C1 segment of cervical spinal cord (tissue), 14 donors: ENCODE data around the gene DLEC1.
A peak's percentile ranks its signal among the peaks of the same experiment; 100 is the strongest.

ENCODE experiments used
- DNase-seq, 14 donors: peaks; one replicate each; lab custom pipeline; 2025; lab: John Stamatoyannopoulos, UW

DLEC1 gene

DNA sequence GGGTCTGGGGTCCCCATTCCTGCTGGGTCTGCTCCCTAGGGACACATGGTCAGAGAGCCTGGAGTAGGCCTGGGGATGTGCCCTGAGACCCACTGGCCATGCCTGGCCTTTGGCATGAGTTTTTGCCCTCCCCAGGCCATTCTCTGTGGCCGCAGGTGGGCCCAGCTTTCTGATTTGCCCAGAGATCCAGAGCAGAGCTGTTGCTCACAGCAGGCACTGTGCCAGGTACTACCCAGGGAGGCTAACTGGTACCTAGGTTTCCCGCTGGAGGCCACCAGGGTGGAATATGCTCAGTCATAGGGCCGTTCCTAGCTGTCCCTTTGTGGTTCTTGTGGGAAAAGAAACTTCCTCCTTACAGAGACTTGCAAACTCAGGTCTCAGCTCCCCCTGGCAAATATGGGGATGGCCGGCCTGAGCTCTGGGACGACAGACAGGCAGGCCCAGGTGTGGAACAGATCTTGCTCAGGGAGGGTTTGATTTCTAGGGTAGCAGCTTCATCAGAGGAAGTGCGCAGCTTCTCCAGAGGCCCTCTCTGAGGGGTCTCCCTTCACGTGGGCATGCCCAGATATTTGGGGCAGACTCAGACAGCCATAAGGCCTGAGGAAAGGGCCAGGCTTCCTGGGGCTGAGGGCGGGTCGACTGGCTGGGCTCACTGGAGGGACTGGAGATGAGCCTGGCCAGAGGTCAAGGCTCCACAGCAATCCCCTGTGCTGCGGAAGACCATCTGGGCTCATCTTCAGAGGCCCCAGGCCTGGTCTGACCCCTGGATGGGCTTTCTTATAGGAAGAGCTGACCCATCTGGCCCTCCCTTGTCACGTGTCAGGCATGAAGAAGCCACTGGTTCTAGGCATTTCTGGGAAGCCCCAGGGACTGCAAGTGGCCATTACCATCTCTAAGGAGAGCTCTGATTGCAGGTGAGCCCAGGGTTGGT lies 69.9 kb downstream of the DLEC1 start:
- no peak for DNase-seq

DNA sequence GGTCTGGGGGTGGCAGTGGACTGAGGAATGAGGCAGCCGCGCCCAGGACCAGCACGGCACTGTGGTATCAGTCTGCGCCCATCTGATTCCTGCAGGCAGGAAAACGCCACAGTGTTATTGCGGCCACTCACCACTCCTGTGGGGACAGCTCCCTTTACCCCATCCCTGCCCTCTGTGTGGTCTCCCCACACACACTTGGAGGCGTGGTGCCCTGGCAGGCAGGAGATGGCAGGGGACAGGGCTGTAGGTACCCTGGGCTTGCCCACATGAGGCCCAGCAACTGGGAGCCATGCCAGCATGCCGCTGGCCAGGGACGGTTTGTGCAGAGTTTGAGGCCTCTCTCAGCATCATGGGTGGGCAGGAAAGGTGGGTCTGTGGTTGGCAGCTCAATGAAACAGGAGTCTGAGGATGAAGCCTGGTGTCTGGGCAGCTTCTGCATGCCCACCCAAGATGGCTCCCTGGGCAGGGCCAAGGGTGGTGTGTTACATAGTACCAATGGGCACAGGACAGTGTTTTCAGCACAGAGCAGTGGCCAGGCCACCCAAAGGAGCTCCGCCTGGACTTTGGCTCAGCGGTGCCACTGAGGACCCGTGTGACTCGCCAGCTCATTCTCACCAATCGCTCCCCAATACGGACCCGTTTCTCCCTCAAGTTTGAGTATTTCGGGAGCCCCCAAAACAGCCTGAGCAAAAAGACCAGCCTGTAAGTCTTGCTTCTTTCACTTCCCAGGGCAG lies 70.7 kb downstream of the DLEC1 start:
- no peak for DNase-seq

DNA sequence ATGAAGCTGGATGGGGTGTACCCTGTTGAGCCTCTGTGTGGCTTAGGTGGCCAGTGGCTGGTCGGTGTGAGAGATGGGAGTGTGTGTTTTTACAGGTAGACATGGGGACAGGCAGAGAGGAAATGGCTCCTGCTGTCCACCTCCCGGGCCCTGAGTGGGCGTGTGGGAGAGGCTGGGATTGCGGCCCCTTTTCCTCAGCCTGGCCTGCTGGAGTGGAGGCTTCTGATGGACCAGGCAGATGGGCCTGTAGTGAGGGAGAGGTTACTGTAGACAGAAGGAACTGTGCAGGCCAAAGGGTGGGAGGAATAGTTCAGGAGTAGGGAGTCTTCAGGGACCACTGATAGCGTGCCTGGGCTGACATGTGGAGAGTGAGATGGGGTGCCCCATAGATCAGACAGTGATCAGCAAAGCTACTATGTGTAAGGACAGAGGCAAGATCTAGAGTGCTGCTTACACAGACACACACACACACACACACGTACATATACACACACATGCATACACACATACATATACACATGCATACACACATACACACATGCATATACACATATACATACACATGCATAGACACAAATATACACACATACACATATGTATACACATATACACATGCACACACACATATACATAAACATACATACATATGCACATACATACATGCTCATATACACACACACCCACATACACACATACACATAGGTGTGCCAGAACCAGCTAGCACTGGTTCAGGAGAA lies 71.5 kb downstream of the DLEC1 start:
- DNase-seq = no peak

DNA sequence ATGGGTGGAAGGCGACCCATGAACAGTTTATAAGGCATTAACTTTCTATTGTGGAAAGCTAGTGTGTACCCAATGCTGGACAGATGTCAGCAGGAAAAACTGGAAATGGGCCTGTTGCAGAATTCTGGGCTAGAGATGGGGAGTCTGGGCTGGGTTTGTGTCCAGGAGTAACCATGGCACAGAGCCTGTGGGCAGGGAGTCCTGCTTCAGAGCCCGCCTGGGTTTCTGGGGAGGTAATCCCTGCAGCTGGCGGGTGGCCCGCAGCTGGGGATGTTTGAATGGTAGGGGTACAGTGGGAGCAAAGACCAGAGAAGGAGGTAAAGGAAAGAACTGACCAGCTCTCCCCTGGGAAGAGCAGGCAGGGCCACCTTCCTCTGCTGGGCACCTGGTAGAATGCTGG lies 72.2 kb downstream of the DLEC1 start:
- no peak for DNase-seq

DNA sequence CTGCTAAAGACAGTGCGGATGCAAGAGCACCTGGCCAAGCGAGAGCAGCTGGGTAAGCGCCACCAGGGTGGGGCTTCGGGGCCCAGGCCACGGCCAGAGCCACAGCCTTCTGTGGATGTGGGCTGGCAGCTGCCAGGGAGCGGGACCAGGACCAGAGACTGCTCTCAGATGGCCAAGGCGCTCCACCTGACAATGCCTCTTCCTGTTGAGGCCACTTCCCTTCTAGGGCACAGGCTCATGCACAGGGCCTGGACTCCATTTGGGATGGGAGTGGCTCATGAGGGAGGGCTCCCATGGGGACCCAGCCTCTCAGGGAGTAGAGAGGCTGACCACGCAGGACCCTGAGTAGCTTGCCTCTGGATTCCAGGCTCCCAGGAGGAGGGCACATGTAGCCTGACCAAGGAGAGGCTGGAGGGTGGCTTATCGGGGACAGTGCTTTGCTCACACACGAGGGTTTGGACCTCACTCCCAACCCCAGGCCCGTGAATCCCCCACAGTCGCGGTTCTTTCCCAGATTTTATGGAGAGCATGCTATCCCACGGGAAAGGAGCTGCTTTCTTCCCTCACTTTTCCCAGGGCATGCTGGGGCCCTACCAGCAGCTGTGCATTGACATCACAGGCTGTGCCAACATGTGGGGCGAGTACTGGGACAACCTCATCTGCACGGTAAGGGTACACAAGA lies 72.8 kb downstream of the DLEC1 start:
- DNase-seq = no peak

DNA sequence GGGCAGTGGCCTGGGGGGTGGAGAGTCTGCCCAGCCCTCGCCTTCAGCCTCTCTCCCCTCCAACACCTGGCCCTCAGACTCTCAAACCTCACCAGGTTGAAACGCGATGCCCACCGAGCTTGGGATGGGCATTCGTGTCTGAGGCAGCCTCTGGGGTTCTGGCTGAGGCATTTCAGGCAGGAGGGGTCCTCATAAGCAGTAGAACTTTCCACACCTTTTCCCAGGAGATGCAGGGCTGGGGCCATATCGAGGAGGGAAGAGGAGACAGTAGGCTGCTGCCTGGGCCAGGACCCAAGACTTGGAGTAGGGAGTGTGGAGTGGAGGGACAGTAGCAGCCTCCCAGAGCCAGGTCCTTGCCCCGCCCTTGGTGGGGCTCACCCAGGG lies 73.4 kb downstream of the DLEC1 start:
- no peak for DNase-seq

DNA sequence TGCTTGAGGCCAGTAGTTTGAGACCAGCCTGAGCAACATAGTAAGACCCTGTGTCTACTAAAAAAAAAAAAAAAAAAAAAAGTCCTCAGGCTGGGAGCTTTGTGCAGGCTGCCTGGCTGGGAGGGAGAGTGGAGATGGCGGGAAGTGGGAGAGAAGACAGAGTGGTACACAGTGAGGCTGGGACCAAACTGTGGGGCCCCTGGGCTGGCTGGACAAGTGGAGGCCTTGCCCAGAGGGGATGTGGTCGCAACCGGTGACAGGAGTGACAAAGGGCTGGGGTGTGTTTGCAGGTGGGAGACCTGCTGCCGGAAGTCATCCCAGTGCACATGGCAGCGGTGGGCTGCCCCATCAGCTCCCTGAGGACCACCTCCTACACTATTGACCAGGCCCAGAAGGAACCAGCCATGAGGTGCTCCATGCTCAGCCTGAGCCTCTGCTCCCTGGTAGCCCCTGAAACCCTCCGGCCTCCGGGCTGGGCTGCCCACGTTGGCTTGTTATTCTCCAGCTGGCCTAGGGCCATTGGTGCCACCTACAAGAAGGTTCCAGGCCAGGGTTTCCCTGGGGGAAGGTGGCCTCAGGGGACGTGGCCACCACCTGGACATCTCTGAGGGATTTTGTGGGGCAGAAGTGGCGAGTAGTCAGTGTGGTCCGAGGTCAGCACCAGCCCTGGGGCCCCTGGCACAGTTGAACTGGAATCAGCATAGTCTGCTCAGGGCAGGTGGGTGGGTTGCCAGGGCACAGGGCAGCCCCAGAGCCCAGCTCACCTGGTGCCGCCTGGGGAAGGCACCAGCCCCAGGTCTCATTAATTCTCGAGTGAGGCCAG lies 75.3 kb downstream of the DLEC1 start:
- DNase-seq = no peak

DNA sequence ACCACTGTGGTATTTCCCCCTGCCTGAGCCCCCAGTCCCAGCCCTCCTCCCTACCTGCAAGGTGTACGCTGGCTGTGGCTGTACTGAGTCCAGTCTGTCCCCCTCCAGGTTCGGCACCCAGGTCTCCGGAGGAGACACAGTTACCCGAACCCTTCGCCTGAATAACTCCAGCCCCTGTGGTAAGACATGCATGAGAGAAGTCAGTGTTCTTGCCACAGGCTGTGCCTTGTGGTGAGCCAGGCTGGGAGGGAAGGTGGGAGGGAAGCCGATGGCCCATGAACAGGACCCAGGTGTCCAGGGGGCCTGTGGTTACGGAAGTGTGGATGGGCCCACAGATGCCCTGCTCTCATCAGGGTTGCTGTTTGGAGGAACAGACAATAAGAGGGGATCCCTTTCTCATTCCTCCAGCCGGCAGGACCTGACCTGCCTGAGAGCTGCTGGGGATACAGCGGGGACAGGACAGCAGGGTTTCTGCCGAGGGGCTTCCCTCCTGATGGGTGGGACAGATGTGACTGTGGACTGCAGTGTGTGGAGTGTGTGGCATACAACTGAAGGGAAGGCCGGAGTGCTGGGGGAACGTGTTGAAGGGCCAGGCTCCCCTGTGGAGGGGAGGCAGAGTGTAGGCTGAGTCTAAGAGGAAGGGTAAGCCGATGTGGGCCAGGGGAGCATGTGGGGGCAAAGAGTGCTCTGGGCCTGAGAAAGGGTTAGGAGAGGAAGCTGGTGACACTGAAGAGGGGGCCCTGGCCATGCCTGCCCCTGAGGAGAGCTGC lies 76.1 kb downstream of the DLEC1 start:
- DNase-seq = no peak

DNA sequence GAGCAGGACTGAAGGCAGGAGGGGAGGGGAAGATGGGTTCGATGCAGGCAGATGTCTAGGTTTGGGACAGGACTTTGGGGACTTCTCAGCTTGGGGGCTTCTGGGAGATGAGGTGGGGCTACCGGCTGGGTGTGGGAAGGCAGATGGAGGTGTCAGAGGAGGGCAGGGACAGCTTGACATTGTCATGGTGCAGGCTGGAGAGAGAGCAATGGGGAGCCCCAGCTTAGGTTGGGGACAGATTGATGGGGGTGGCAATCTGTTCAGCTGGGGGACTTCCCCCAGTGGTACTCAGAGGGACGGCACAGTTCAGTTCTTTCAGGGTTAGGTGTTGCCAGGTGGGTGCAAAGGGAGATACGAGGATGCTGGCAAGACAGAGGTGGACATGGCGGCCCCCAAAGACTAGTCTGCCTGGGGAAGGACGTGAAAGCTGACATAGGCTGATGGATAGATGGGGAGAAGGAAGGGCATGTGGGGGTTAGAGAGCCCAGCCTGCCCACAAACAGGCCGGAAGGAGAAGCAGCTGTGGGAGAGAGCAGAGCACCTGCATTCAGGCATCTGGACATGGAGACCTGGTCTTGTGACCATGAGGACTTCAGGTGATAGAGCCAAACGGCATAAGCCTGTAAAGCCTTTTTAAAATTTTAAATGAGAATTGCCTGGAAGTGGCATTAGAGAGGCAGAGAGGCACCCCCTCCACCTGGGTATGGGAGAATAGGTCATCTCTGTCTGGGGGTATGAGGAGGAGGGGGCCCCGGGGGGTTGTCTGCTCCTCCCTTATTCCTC lies 76.8 kb downstream of the DLEC1 start:
- DNase-seq = no peak

DNA sequence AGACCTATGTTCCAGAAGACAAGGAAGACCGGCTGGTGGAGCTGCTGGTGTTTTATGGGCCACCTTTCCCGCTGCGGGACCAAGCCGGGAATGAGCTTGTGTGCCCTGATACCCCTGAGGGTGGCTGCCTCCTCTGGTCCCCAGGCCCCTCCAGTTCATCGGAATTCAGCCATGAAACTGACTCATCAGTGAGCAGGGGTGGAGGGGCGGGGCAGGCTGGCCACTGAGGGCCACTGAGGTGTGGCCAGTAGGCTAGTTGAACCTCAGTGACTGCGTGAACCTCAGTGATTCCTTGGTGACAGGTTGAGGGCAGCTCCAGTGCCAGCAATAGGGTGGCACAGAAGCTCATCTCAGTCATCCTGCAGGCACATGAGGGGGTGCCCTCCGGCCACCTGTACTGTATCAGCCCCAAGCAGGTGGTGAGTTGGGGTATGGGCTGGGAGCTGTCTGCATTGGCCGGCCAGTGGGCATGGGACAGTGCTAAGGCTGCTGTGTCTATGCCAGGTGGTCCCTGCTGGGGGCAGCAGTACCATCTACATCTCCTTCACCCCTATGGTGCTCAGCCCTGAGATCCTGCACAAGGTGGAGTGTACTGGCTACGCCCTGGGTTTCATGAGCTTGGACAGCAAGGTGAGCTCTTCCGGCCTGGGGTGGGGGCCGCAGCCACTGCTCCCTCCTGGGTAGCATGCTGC lies 77.6 kb downstream of the DLEC1 start:
- DNase-seq = no peak

DNA sequence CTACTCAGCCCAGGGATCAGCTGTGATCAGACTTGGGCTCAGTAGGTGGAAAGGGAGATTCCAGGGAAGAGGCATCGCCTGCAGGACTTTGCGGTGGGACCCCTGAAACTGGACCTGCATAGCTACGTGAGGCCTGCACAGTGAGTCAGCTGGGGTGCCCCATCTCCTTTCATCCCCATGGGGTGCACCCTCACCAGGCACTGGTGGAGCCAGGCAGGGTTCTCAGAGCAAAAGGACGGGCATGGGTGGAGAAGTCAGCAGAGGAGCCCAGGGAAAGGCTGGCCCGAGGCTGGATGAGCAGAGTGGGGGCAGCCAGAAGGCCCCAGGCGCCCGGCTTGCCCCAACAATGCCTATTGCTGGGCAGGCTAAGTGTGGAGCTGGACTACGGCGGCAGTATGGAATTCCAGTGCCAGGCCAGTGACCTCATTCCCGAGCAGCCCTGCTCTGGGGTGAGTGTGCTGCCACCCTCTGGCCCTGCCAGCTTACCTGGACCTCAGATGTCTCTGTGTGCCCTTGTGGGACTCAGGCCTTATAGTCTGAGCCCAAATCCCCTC lies 78.2 kb downstream of the DLEC1 start:
- DNase-seq = peak in 2 of 14 donors; percentile 11 to 12

DNA sequence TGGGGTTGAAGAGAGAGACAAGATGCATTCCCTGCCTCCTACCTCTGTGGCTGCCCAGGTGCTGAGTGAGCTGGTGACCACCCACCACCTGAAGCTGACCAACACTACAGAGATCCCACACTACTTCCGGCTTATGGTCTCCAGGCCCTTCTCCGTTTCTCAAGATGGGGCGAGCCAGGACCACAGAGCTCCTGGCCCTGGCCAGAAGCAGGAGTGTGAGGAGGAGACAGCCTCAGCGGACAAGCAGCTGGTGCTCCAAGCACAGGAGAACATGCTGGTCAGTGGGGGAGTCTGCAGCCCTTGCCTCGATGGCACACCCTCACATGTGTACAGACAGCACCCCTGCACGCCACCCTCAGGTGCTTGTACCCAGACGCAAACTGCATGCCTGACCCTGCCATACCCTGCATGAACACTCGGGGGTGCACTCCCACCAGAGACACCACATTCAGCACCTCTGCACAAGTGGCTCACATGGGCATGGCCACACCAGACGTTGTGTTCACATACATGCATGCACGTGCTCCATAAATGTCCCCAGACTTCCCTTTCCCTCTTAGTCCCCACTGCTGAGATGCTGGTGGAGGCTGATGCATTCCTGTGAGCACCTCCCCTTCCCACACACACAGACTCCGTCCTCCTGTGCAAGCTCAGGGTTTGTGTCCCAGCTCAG lies 78.9 kb downstream of the DLEC1 start:
- DNase-seq = peak in 5 of 14 donors; percentile 12 to 26 (median 20)

DNA sequence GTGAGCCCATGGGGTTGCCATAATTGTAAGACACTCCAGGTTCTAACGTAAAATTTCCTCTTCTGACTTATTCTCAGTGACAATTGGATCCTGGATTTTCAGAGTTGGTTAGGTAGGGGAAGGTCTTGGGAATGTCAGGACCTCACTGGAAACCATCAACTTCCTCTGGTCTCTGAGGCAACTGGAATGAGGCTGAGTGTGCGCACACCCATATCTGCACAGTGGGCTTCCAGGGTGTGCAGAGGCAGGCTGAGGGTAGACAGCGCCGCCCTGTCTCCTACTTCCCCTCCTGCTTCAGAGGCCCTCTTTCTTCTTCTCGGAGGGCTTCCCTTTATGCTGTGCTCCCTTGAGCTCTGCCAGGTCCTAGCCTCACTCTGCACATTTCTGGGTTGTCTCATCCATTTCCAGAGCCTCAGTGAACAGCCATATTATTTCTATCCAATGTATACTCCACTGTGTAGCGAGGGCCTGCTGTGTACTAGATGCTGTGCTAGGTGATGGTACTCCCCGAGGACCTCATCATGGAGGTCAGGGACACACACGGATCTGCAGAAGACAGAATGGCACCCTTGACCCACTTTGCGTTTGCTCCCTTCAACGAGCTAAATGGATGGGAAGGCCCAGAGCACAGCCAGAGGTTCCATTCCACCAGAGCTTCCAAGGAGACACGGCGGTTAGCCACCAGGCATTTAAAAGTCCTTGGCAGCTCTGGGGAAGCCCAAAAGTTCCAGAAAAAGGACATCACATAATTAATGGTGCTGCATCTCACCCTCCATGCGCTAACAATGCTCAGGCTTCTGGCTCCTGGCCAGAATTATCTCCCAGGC lies 79.6 kb downstream of the DLEC1 start:
- DNase-seq = peak in 3 of 14 donors; percentile 14 to 35 (median 26)

DNA sequence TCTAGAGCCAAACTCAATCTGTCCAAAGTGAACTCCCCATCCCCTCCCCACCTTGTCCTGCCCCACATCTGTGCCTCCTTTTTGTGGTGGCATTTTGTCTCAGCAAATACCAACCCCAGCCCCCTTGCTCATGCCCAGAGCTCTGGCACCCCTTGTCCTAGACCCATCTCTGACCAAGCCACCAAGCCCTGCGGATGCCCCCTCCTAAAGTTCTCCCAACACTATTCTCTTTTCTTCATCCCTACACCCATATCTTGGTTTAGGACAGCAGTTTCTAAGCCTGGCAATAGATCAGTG lies 80.2 kb downstream of the DLEC1 start:
- DNase-seq = no peak

DNA sequence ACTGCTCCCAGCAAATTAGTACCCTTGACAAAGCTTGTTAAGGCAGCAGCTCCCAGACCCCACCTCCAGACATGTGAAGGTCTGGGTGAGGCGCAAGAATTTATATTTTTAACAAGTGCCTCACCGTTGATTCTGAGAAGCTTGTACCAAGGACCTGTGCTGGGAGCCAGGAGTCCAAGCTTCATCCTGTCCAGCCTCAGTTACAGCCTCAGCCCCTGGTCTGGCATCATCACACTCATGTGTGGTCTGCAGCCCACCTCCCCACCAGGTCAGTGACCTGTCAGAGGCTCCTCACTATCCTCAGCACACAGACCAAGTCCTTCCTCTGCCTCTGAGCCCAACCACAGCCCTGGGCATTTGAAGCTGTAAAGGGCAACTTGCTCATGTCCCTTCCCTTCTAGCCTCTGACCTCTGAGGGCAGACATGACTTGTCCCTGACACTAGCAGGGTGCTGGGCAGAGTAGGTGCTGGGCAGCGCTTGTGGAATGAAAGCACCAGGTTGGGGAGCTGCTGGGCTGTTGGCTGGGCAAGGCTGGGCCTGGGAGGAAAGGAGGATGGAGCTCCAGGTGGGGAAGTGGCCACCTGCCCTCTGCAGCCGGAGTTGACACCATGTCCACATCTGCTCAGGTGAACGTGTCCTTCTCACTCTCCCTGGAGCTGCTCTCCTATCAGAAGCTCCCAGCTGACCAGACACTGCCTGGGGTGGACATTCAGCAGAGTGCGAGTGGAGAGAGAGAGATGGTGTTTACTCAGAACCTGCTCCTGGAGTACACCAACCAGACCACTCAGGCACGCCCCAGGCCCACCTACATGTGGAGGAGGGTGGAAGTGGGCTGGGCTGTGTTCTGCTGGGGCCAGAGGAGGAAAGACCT lies 81.0 kb downstream of the DLEC1 start:
- DNase-seq = no peak
